ENCODE data around the gene BRINP2. TPM values are rescaled to one million over a fixed set of nuclear protein-coding genes. Genes with fewer than 3 reads are reported as not detected.

Gene BRINP2
- total and polyA plus RNA-seq, 2 of the 8 experiments (the other 6 are each of a cell fraction or from before 2014, with no cell fraction given) = 0.39 to 0.42 TPM

- DNase-seq (ENCODE audit: low read depth in 1 of 2, low spot score in 2 of 2) (no peak), FAIRE-seq (no peak)
- Histone ChIP-seq H2BK20ac (ENCODE audit: low read length) (no peak overlapping the region), H3K18ac (ENCODE audit: extremely low read depth, low read length) (no peak overlapping the region), H3K23ac (ENCODE audit: insufficient read length) (no peak overlapping the region), H3K4me2 (ENCODE audit: insufficient read depth in 1 of 2, low read depth in 2 of 2, low read length in 2 of 2) (peak overlapping the region; percentile 75 to 77), H2BK5ac (ENCODE audit: low read depth, low read length) (no peak overlapping the region), H3K9me3 (ENCODE audit: insufficient read depth in 2 of 2, low read depth in 1 of 2, low read length in 1 of 2) (no peaks in the 10 kb centered on the region), H4K20me1 (replicated peaks in 1 of 2; ENCODE audit: control insufficient read depth in 1 of 2, insufficient read depth in 2 of 2, low read length in 2 of 2) (peaks cover 0 to 5% of the 10 kb centered on the region in 2 experiments), H2AFZ (ENCODE audit: low read length) (no peak overlapping the region), H3K56ac (replicated peaks; ENCODE audit: insufficient read length, low read depth, low read length) (no peak overlapping the region), H2BK12ac (ENCODE audit: low read depth, low read length) (no peak overlapping the region), H2AK5ac (ENCODE audit: low read depth, low read length) (no peak overlapping the region), H3K27me3 (replicated peaks in 1 of 4; ENCODE audit: control insufficient read depth in 3 of 4, extremely low read depth in 1 of 4, insufficient read depth in 3 of 4, low read length in 3 of 4) (peaks cover 22 to 54% (median 48%) of the 10 kb centered on the region in 4 experiments), H4K5ac (ENCODE audit: insufficient read length, low read depth, low read length) (no peak overlapping the region), H3K23me2 (ENCODE audit: low read depth, low read length) (peaks cover 6% of the 10 kb centered on the region), H3K14ac (ENCODE audit: insufficient read length) (no peak overlapping the region), H3K79me2 (ENCODE audit: control insufficient read depth in 1 of 2, insufficient read depth in 2 of 2, low read length in 2 of 2) (no peaks in the 10 kb centered on the region), H3K4ac (replicated peaks; ENCODE audit: insufficient read length, low read depth, low read length) (no peak overlapping the region), H4K8ac (ENCODE audit: extremely low read depth, insufficient read depth, low read length) (no peak overlapping the region), H3K9ac (replicated peaks in 1 of 4; ENCODE audit: extremely low read depth in 1 of 4, low read depth in 3 of 4, low read length in 3 of 4) (no peak overlapping the region), H3K4me1 (replicated peaks in 1 of 4; ENCODE audit: control insufficient read depth in 3 of 4, insufficient read depth in 4 of 4, low read length in 3 of 4) (peaks cover 0 to 4% (median 2%) of the 10 kb centered on the region in 4 experiments; a peak in 5 of 7 replicates), H3K27ac (ENCODE audit: low read depth, low read length) (no peak overlapping the region), H3K79me1 (ENCODE audit: low read depth, low read length) (no peaks in the 10 kb centered on the region), H2BK120ac (replicated peaks; ENCODE audit: low read depth, low read length) (no peak overlapping the region), H4K91ac (replicated peaks; ENCODE audit: insufficient read length, low read length) (no peak overlapping the region), H2BK15ac (ENCODE audit: low read length) (no peak overlapping the region), H3K4me3 (ENCODE audit: extremely low read depth in 1 of 4, insufficient read depth in 2 of 4, low read depth in 3 of 4, low read length in 4 of 4) (peak overlapping the region; percentile 46 to 71 (median 54); a peak in 5 of 8 replicates), H3K36me3 (ENCODE audit: control insufficient read depth in 2 of 4, insufficient read depth in 4 of 4, low read length in 3 of 4) (no peaks in the 10 kb centered on the region)
- POLR2A ChIA-PET (ENCODE audit: partially characterized antibody) = interaction anchor here (1.7 kb wide), 1 partner anchor 10 kb away, joined by 6 read pairs; no protein-coding TSS in a partner anchor
- WGBS, 2 experiments (ENCODE audit: extremely low coverage in 1 of 2, insufficient coverage in 1 of 2, insufficient read length in 1 of 2, insufficient replicate concordance in 2 of 2, low coverage in 1 of 2, low lambda C conversion rate in 2 of 2, missing lambda C conversion rate in 1 of 2) = 28% methylated on average over 5 of the region's 8 CpGs; no CpG with 5 or more reads in 1 of the 2 experiments
- CTCF ChIA-PET (ENCODE audit: partially characterized antibody) = interaction anchor here (0.7 to 3.6 kb wide), 11 partner anchors 8 to 275 kb away, joined by 3 to 32 read pairs (median 3); partner anchors contain the start of gene ASTN1
- TF ChIP-seq CTBP2 (IDR thresholded peaks at IDR 0.05; ENCODE audit: borderline replicate concordance, insufficient read depth, insufficient read length, low read length) (no peak), E2F6 (IDR thresholded peaks at IDR 0.05) (no peak), ASH2L (IDR thresholded peaks at IDR 0.05; ENCODE audit: low read length) (no peak), SRF (IDR thresholded peaks at IDR 0.05; ENCODE audit: low read depth, low read length) (no peak), TAF1 (IDR thresholded peaks at IDR 0.05; ENCODE audit: low read depth, low read length) (no peak), POU5F1 (IDR thresholded peaks at IDR 0.05; ENCODE audit: low read depth, low read length) (no peak), RNF2 (IDR thresholded peaks at IDR 0.05; ENCODE audit: borderline replicate concordance, low read depth, low read length, missing control alignments, poor library complexity, severe bottlenecking) (no peak), ATF3 (IDR thresholded peaks at IDR 0.05; ENCODE audit: insufficient read depth, low read depth, low read length) (no peak), TEAD4 (IDR thresholded peaks at IDR 0.05; ENCODE audit: low read depth, low read length) (no peak), SUZ12 (IDR thresholded peaks at IDR 0.05; ENCODE audit: low read length) (peak; percentile 55), KDM4A (IDR thresholded peaks at IDR 0.05; ENCODE audit: low read depth, low read length, severe bottlenecking) (no peak), POLR2A (IDR thresholded peaks at IDR 0.05; ENCODE audit: control extremely low read depth in 1 of 2, low read depth in 2 of 2, low read length in 2 of 2) (no peak)
Measured at GRCh38 chr1:177171536-177172123, 872 bp downstream of the BRINP2 start.

Data from H1 (cell line).